Stomach (tissue), 4 donors: ENCODE results near the gene LAMB3.

Experiments used
- CTCF ChIP-seq, 7 experiments: fragments of 450-650 bp in 4 of 7; fragments of 200-600 bp in 3 of 7; sonication (generic) in 3 of 7; IDR thresholded peaks; one replicate each; pipeline ENCODE4 v1.5.1; 2016 to 2019; ENCODE audit warnings: antibody characterized with exemption in 7 of 7, control low read depth in 2 of 7, mild to moderate bottlenecking in 1 of 7
- POLR2A ChIP-seq, 4 donors: fragments of 450-650 bp; IDR thresholded peaks; one replicate each; pipeline ENCODE4 v1.6.1; 2016; ENCODE audit warnings: antibody characterized with exemption in 4 of 4, control low read depth in 2 of 4, mild to moderate bottlenecking in 1 of 4, moderate library complexity in 1 of 4

- no peak for TF ChIP-seq POLR2A (IDR thresholded peaks at IDR 0.05)
- no peak for TF ChIP-seq CTCF (IDR thresholded peaks at IDR 0.05)
Observed at GRCh38 chr1:209577346-209577745, 74.9 kb downstream of the LAMB3 start.
